ENCODE results near the gene MXRA8. TPM values are rescaled to one million over a fixed set of nuclear protein-coding genes. Genes with fewer than 3 reads are reported as not detected.

The MXRA8 gene
- total RNA-seq, 1 donor from 2014 or later, result 440 TPM

DNA sequence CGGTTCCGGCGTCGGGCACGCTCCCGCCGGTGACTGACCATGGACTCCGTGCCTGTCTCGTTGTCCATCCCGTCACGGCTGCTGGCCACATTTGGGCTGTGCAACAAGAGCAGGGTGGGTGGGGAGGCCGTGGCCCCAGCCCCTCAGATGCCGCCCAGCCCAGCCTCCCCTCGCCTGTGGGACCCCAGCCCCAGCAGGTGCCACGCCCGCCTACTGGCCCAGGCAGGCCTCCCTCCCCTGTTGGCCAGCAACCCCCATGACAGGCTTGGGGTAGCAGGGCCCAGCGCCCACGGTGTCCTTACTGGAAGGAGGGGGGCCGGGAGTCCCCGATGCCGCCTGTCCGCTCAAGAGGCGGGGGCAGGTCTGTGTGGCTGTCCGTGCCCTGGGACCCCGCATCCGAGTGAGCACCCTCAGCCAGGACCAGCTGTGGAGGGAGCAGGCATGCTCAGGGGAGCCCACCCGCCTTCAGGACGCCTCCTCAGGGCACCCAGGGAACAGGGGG is 16.2 kb downstream of the MXRA8 start:
- H3K4me1 Mint-ChIP-seq (ENCODE audit: unreplicated experiment), result peaks cover 17% of the 10 kb centered on the region
- H3K4me3 Mint-ChIP-seq (ENCODE audit: unreplicated experiment), result no peak overlapping the region
- no peaks in the 10 kb centered on the region for H3K9me3 Mint-ChIP-seq (ENCODE audit: unreplicated experiment)
- no peak for DNase-seq (ENCODE audit: extremely low spot score, unreplicated experiment)
- no peaks in the 10 kb centered on the region for H3K27me3 Mint-ChIP-seq (ENCODE audit: unreplicated experiment)
- TF ChIP-seq, protein P1, sequence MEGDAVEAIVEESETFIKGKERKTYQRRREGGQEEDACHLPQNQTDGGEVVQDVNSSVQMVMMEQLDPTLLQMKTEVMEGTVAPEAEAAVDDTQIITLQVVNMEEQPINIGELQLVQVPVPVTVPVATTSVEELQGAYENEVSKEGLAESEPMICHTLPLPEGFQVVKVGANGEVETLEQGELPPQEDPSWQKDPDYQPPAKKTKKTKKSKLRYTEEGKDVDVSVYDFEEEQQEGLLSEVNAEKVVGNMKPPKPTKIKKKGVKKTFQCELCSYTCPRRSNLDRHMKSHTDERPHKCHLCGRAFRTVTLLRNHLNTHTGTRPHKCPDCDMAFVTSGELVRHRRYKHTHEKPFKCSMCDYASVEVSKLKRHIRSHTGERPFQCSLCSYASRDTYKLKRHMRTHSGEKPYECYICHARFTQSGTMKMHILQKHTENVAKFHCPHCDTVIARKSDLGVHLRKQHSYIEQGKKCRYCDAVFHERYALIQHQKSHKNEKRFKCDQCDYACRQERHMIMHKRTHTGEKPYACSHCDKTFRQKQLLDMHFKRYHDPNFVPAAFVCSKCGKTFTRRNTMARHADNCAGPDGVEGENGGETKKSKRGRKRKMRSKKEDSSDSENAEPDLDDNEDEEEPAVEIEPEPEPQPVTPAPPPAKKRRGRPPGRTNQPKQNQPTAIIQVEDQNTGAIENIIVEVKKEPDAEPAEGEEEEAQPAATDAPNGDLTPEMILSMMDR (IDR thresholded peaks at IDR 0.05), result no peak
- no peak overlapping the region for H3K27ac Mint-ChIP-seq (ENCODE audit: unreplicated experiment)
- peaks cover 8% of the 10 kb centered on the region for H3K36me3 Mint-ChIP-seq (ENCODE audit: unreplicated experiment)

DNA sequence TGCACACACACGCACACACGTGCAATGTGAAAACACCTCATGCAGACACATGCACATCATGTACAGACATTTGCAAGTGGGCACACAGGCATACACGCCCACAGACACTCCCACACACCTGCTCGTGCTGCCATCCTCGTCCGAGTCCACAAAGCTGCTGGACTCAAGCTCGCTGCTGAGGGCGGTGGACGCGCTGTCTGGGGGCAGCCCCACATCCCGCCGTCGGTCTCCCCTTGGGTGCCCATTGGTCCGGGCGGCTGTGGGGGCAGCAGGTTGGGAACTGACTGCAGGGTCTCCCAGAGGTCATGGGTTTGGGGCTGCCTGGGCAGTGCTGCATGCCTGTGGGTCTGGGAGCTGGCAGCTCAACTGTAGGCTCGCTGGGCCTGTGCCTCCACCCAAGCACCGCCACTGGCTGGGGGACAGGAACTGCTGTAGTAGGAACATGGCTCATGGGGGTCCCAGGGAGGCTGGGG is 16.8 kb downstream of the MXRA8 start:
- Mint-ChIP-seq H3K27ac (ENCODE audit: unreplicated experiment) (no peak overlapping the region), H3K4me1 (ENCODE audit: unreplicated experiment) (peaks cover 12% of the 10 kb centered on the region), H3K27me3 (ENCODE audit: unreplicated experiment) (no peaks in the 10 kb centered on the region), H3K36me3 (ENCODE audit: unreplicated experiment) (peaks cover 8% of the 10 kb centered on the region), H3K9me3 (ENCODE audit: unreplicated experiment) (no peaks in the 10 kb centered on the region), H3K4me3 (ENCODE audit: unreplicated experiment) (no peak overlapping the region)
- TF ChIP-seq, protein P1 (IDR thresholded peaks at IDR 0.05), result no peak
- no peak for DNase-seq (ENCODE audit: extremely low spot score, unreplicated experiment)

DNA sequence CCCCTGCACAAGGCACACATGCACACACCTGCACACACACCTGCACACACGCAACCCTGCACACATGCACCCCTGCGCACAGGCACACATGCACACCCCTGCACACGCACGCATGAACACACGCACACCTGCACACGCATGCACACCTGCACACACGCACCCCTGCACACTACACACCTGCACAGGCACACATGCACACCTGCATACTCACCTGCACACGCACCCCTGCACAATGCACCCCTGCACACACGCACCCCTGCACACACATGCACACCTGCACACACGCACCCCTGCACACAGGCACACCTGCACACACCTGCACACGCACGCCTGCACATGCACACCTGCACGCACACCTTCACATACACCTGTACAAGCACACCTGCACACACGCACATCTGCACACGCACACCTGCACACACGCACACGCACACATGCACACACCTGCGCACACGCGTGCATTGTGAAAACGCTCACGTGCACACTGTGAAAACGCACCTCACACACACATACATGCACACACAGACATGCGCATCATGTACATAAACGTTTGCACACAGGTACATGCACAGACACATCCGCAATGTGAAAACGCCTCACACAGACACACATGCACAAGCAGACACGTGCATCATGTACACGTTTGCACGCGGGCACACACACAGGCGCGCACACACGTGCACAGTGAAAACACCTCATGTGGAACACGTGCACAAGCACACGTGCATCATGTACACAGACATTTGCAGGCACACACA is 17.4 kb downstream of the MXRA8 start:
- no peak overlapping the region for H3K27ac Mint-ChIP-seq (ENCODE audit: unreplicated experiment)
- DNase-seq (ENCODE audit: extremely low spot score, unreplicated experiment), result no peak
- H3K9me3 Mint-ChIP-seq (ENCODE audit: unreplicated experiment), result no peaks in the 10 kb centered on the region
- TF ChIP-seq, protein P1 (IDR thresholded peaks at IDR 0.05), result no peak
- H3K27me3 Mint-ChIP-seq (ENCODE audit: unreplicated experiment), result no peaks in the 10 kb centered on the region
- H3K4me1 Mint-ChIP-seq (ENCODE audit: unreplicated experiment), result peaks cover 8% of the 10 kb centered on the region
- H3K36me3 Mint-ChIP-seq (ENCODE audit: unreplicated experiment), result peaks cover 8% of the 10 kb centered on the region
- no peak overlapping the region for H3K4me3 Mint-ChIP-seq (ENCODE audit: unreplicated experiment)

DNA sequence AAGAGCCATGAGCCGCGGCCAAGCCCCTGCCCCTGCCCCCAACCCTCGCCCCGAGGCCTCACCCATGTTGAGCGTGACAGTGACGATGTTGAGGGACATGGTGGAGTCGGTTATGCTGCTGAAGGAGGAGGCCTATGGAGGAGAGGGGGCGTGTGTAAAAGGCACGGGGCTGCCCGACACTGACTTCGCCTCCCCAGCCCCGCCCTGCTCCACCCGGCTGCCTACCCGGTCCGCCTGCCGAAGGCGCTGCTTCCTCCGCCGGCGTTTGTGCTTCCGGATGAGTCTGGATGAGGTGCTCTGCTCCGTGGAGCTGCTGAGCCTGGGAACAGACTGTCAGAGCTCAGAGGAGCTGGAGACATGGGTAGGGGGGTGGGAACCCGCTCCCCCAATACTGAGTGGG is 18.2 kb downstream of the MXRA8 start:
- Mint-ChIP-seq H3K4me1 (ENCODE audit: unreplicated experiment) (peaks cover 6% of the 10 kb centered on the region), H3K36me3 (ENCODE audit: unreplicated experiment) (peaks cover 8% of the 10 kb centered on the region), H3K9me3 (ENCODE audit: unreplicated experiment) (no peaks in the 10 kb centered on the region), H3K27ac (ENCODE audit: unreplicated experiment) (no peak overlapping the region), H3K27me3 (ENCODE audit: unreplicated experiment) (no peaks in the 10 kb centered on the region), H3K4me3 (ENCODE audit: unreplicated experiment) (no peak overlapping the region)
- DNase-seq (ENCODE audit: extremely low spot score, unreplicated experiment), result no peak
- TF ChIP-seq, protein P1 (IDR thresholded peaks at IDR 0.05), result no peak

DNA sequence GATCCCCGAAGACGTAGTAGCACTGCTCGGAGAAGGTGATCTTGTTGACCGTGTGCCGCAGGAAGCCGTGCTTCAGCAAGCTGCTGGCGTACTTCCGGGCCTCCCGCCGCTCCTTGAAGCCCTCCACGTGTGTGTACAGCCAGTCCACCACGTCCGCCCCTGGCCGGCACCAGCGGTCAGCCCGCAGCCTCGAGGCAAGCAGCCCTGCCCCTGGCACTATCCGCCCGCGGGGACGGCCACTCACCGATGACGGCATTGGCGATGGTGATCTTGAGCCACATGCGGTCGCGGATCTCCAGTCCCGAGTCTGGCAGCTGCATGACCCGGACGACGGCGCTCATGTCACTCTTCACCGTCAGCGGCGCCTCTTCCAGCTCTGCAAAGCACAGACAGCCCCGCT is 20.1 kb downstream of the MXRA8 start:
- Mint-ChIP-seq H3K9me3 (ENCODE audit: unreplicated experiment) (no peaks in the 10 kb centered on the region), H3K27me3 (ENCODE audit: unreplicated experiment) (no peaks in the 10 kb centered on the region), H3K4me1 (ENCODE audit: unreplicated experiment) (no peaks in the 10 kb centered on the region), H3K27ac (ENCODE audit: unreplicated experiment) (no peak overlapping the region), H3K36me3 (ENCODE audit: unreplicated experiment) (peaks cover 8% of the 10 kb centered on the region), H3K4me3 (ENCODE audit: unreplicated experiment) (no peak overlapping the region)
- TF ChIP-seq, protein P1 (IDR thresholded peaks at IDR 0.05), result no peak
- DNase-seq (ENCODE audit: extremely low spot score, unreplicated experiment), result no peak
